Testis (tissue), 3 donors: ENCODE measurements around the gene ANKRD13A. TPM values are rescaled to one million over a fixed set of nuclear protein-coding genes. Genes with fewer than 3 reads are reported as not detected.
"Not testable (repeated sequence)": the region's sequence is repeated elsewhere in the genome, so short reads cannot be mapped to it uniquely, and the experiment has no call there.

Source experiments
- DNase-seq: peaks from one replicate; pipeline ENCODE4 v3.0.0-alpha.2; 2019
- H3K27ac ChIP-seq, 2 donors: fragments of 200-600 bp; sonication (generic); one replicate each; pipeline ENCODE4 v1.5.1; 2019
- H3K27me3 ChIP-seq: fragments of 200-600 bp; sonication (generic); one replicate; pipeline ENCODE4 v1.5.1; 2019
- H3K36me3 ChIP-seq: fragments of 200-600 bp; sonication (generic); one replicate; pipeline ENCODE4 v1.5.1; 2017; ENCODE audit warnings: low read depth; ENCODE audit errors: missing control alignments
- H3K4me1 ChIP-seq: fragments of 200-600 bp; sonication (generic); one replicate; pipeline ENCODE4 v1.5.1; 2019
- H3K4me3 ChIP-seq, 2 donors: fragments of 200-600 bp; sonication (generic); one replicate each; pipeline ENCODE4 v1.5.1; 2017 to 2019
- H3K9me3 ChIP-seq: fragments of 200-600 bp; sonication (generic); one replicate; pipeline ENCODE4 v1.5.1; 2017
- POLR2A ChIP-seq: fragments of 450-650 bp; IDR thresholded peaks from one replicate; pipeline ENCODE4 v1.6.1; 2017; ENCODE audit warnings: antibody characterized with exemption, mild to moderate bottlenecking, moderate library complexity
- WGBS, 2 donors: methylation state at CpG; one replicate each; pipeline ENCODE4 v1.1.5; 2018; 5-methylcytosine and 5-hydroxymethylcytosine counted together
- intact Hi-C: fragments of 100-400 bp; cut with DNase I; formaldehyde crosslinking; loops from one replicate; pipeline ENCODE4 v1.15.1; 2023; ENCODE audit warnings: low total_unique reads
- polyA plus RNA-seq: library from polyadenylated mRNA; stranded (reverse); fragments of 350-450 nt; fragmentation: Illumina TruSeq; extraction: RNeasy Lipid Tissue Mini Kit (QIAGEN cat#74804); gene quantifications from one replicate; pipeline ENCODE4 v1.2.3, GENCODE V29; 2014; ENCODE audit warnings: low read depth, low replicate concordance; ENCODE audit not compliant: insufficient read depth
- total RNA-seq, 2 donors: library from RNA; depleted of rRNA; stranded (reverse); fragments of >200 nt; gene quantifications; one replicate each; pipeline ENCODE4 v1.2.3, GENCODE V29; 2016
- TF ChIP-seq, protein P1 (sequence below), 3 experiments: fragments of 450-650 bp in 2 of 3; fragments of 200-600 bp in 1 of 3; sonication (generic) in 1 of 3; IDR thresholded peaks; one replicate each; pipeline ENCODE4 v1.5.1; 2016 to 2019; ENCODE audit warnings: antibody characterized with exemption in 3 of 3, mild to moderate bottlenecking in 2 of 3, moderate library complexity in 1 of 3

Gene ANKRD13A
- total and polyA plus RNA-seq, 3 donors from 2014 or later, result 129 to 165 (median 156) TPM

- Histone ChIP-seq H3K27ac (no peak overlapping the region), H3K27me3 (no peaks in the 10 kb centered on the region), H3K4me3 (no peak overlapping the region), H3K36me3 (no peaks in the 10 kb centered on the region), H3K4me1 (no peaks in the 10 kb centered on the region), H3K9me3 (no peaks in the 10 kb centered on the region)
- no peak for DNase-seq
- TF ChIP-seq POLR2A, result no peak
- TF ChIP-seq, protein P1, sequence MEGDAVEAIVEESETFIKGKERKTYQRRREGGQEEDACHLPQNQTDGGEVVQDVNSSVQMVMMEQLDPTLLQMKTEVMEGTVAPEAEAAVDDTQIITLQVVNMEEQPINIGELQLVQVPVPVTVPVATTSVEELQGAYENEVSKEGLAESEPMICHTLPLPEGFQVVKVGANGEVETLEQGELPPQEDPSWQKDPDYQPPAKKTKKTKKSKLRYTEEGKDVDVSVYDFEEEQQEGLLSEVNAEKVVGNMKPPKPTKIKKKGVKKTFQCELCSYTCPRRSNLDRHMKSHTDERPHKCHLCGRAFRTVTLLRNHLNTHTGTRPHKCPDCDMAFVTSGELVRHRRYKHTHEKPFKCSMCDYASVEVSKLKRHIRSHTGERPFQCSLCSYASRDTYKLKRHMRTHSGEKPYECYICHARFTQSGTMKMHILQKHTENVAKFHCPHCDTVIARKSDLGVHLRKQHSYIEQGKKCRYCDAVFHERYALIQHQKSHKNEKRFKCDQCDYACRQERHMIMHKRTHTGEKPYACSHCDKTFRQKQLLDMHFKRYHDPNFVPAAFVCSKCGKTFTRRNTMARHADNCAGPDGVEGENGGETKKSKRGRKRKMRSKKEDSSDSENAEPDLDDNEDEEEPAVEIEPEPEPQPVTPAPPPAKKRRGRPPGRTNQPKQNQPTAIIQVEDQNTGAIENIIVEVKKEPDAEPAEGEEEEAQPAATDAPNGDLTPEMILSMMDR (IDR thresholded peaks at IDR 0.05), result no peak
- intact Hi-C loops, result no loop called here
- 93 to 96% methylated on average over 4 of the region's 4 CpGs for WGBS, 2 donors
These were observed 26.4 kb upstream of the ANKRD13A start for GRCh38 chr12:109972821-109973220.

- Histone ChIP-seq H3K9me3 (no peaks in the 10 kb centered on the region), H3K27ac (no peak overlapping the region), H3K36me3 (peaks cover 3% of the 10 kb centered on the region), H3K27me3 (no peaks in the 10 kb centered on the region), H3K4me3 (no peak overlapping the region), H3K4me1 (no peaks in the 10 kb centered on the region)
- intact Hi-C loops, result no loop called here
- TF ChIP-seq, protein P1 (IDR thresholded peaks at IDR 0.05), result no peak
- TF ChIP-seq POLR2A, result no peak
- 92 to 97% methylated on average over 5 of the region's 5 CpGs for WGBS, 2 donors
- no peak for DNase-seq
These were observed 17.9 kb upstream of the ANKRD13A start for GRCh38 chr12:109981311-109981710.

DNA sequence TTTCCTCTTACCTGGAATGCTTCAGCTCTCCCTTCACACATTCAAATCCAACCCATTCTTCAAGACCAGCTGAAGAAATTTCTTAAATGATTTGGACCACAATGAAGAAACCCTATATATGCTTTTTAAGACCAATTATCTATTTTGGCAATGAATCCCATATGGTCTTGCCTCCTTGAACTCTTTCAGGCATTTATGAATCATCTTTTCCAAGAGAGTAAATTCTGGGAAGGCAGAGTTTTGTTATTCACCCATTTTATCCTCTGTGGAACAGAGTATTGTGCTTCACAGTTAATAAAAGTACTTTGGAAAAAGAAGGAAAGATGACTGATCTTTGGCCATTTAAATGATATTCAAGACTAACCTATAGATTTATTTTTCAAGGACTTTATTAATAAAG lies 17.0 kb upstream of the ANKRD13A start:
- Histone ChIP-seq H3K36me3 (peaks cover 3% of the 10 kb centered on the region), H3K27ac (no peak overlapping the region), H3K4me1 (no peaks in the 10 kb centered on the region), H3K27me3 (no peaks in the 10 kb centered on the region), H3K4me3 (no peak overlapping the region), H3K9me3 (no peaks in the 10 kb centered on the region)
- intact Hi-C loops, result no loop called here
- TF ChIP-seq, protein P1 (IDR thresholded peaks at IDR 0.05), result no peak
- no peak for TF ChIP-seq POLR2A
- no peak for DNase-seq

DNA sequence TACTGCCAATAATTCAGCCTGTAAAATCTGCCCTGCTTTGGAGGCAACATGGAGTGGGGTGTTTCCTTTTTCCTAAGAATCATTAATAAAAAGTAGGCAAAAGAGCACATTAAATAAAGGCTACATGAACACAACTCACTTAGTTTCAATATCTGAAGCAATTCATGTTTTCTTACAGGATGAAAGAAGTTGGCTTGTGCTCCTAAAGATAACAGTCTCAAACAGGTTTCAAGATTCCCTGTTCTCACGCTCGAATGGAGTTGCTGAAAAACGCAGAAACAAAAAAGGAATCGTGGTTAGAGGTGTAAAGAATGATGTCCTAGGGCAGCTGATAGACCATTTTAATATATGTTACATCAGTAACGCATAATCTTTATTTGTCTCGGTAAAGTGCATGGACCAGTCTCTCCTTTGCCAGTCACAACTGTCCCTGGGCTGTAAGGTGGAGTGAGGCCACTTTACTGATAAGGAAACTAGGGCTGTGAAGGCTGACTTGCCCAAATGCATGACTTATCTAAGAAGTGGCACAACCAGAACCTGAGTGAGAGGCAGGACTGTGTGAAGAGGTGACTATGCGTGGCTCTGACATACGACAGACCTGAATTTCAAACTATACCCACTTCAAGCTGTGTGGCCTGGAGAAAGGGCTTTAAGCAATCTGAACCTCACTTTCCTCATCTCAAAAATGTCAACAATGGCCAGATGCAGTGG lies 15.6 kb upstream of the ANKRD13A start:
- Histone ChIP-seq H3K27me3 (no peaks in the 10 kb centered on the region), H3K9me3 (no peaks in the 10 kb centered on the region), H3K4me1 (no peaks in the 10 kb centered on the region), H3K27ac (no peak overlapping the region), H3K36me3 (peaks cover 3% of the 10 kb centered on the region), H3K4me3 (no peak overlapping the region)
- TF ChIP-seq, protein P1 (IDR thresholded peaks at IDR 0.05), result no peak
- no peak for TF ChIP-seq POLR2A
- no peak for DNase-seq
- intact Hi-C loops, result no loop called here
- WGBS, 2 donors, result 93 to 95% methylated on average over 8 of the region's 8 CpGs

- H3K27me3 ChIP-seq, intact Hi-C loops, H3K27ac ChIP-seq, H3K36me3 ChIP-seq, DNase-seq, H3K9me3 ChIP-seq, H3K4me3 ChIP-seq, H3K4me1 ChIP-seq: not testable (repeated sequence)
- WGBS, 2 donors, result 89 to 97% methylated on average over 16 of the region's 16 CpGs
These were observed 13.0 kb upstream of the ANKRD13A start for GRCh38 chr12:109986236-109986635.
